ENCODE data around the gene FAM156A. TPM values are rescaled to one million over a fixed set of nuclear protein-coding genes. Genes with fewer than 3 reads are reported as not detected.
"Not testable (repeated sequence)": the region's sequence is repeated elsewhere in the genome, so short reads cannot be mapped to it uniquely, and the experiment has no call there.

The FAM156A gene
- total RNA-seq, 1 experiment from 2014 or later, result 9.0 TPM

- DNase-seq (ENCODE audit: low read depth), result not testable (repeated sequence)
These were observed 52.8 kb downstream of the FAM156A start for GRCh38 chrX:52905531-52905930.

Other genes with a start within 250 kb of the FAM156A start
- 2.5 and 3.7 TPM in 2 replicates for gene SSX2B, start 207.3 kb downstream of the FAM156A start, total RNA-seq (2014; rRNA removed; shearing (Covaris generic))
- not detected in 2 replicates for gene SPANXN5, start 161.1 kb downstream of the FAM156A start, total RNA-seq (2014; rRNA removed; shearing (Covaris generic))
- not detected in 2 replicates for gene XAGE5, start 147.2 kb downstream of the FAM156A start, total RNA-seq (2014; rRNA removed; shearing (Covaris generic))
- gene XAGE3, start 90.4 kb downstream of the FAM156A start, total RNA-seq (2014; rRNA removed; shearing (Covaris generic)), result not detected in 2 replicates
- gene FAM156B, start 61.2 kb downstream of the FAM156A start, total RNA-seq (2014; rRNA removed; shearing (Covaris generic)), result 26.6 and 28.0 TPM in 2 replicates
- 1.4 and 2.4 TPM in 2 replicates for gene GPR173, start 90.3 kb upstream of the FAM156A start, total RNA-seq (2014; rRNA removed; shearing (Covaris generic))
- 10.0 and 10.7 TPM in 2 replicates for gene TSPYL2, start 123.8 kb upstream of the FAM156A start, total RNA-seq (2014; rRNA removed; shearing (Covaris generic))
- gene KANTR, start 135.6 kb upstream of the FAM156A start, total RNA-seq (2014; rRNA removed; shearing (Covaris generic)), result 7.1 and 8.2 TPM in 2 replicates

All from RPMI7951 (cell line).